Tibial artery (tissue), 4 donors: ENCODE results near the gene F2R.

Source experiments
- DNase-seq, 2 donors: peaks; one replicate each; pipeline ENCODE4 v3.0.0-alpha.2; 2019
- H3K27ac ChIP-seq, 2 donors: fragments of 200-600 bp; sonication (generic) in 1 of 2; 1 replicate in 1 of 2; 2 replicates in 1 of 2; pipeline ENCODE4 v1.5.1; 2018 to 2019; ENCODE audit warnings: mild to moderate bottlenecking in 1 of 2
- H3K27me3 ChIP-seq, 2 donors: fragments of 200-600 bp; sonication (generic) in 1 of 2; one replicate each; pipeline versions ENCODE4 v1.5.1 to v1.6.0; 2016 to 2019
- H3K36me3 ChIP-seq, 3 donors: fragments of 200-600 bp; sonication (generic) in 2 of 3; one replicate each; pipeline ENCODE4 v1.5.1; 2016 to 2019; ENCODE audit warnings: mild to moderate bottlenecking in 2 of 3
- H3K4me1 ChIP-seq, 4 donors: fragments of 200-600 bp; sonication (generic) in 2 of 4; 1 replicate in 3 of 4; 2 replicates in 1 of 4; pipeline ENCODE4 v1.5.1; 2016 to 2019
- H3K4me3 ChIP-seq, 2 donors: fragments of 200-600 bp; sonication (generic) in 1 of 2; 1 replicate in 1 of 2; 2 replicates in 1 of 2; pipeline ENCODE4 v1.5.1; 2018 to 2019; ENCODE audit warnings: mild to moderate bottlenecking in 2 of 2
- H3K9me3 ChIP-seq, 3 donors: fragments of 200-600 bp; sonication (generic) in 1 of 3; one replicate each; pipeline ENCODE4 v1.5.1; 2016 to 2019
- CTCF ChIP-seq, 2 experiments: fragments of 200-600 bp in 1 of 2; fragments of 450-650 bp in 1 of 2; IDR thresholded peaks; one replicate each; pipeline ENCODE4 v1.5.1; 2017 to 2019; ENCODE audit warnings: antibody characterized with exemption in 2 of 2, mild to moderate bottlenecking in 1 of 2, moderate library complexity in 1 of 2
- intact Hi-C: fragments of 100-400 bp; cut with DNase I; formaldehyde crosslinking; loops from one replicate; pipeline ENCODE4 v1.15.0; 2023; ENCODE audit warnings: low total_unique reads

The F2R gene

GRCh38 chr5:76695346-76695745 lies 20.6 kb upstream of the F2R start:
- intact Hi-C loops: no loop called here
- H3K36me3 ChIP-seq: no peaks in the 10 kb centered on the region
- H3K27me3 ChIP-seq: no peaks in the 10 kb centered on the region
- peak overlapping the region in 1 of 2 donors; percentile 48 for H3K27ac ChIP-seq
- H3K4me3 ChIP-seq: no peak overlapping the region
- H3K4me1 ChIP-seq: peaks cover 0 to 24% (median 0%) of the 10 kb centered on the region in 4 donors
- no peak for DNase-seq
- H3K9me3 ChIP-seq: no peaks in the 10 kb centered on the region
- TF ChIP-seq CTCF (IDR thresholded peaks at IDR 0.05): no peak

- Histone ChIP-seq H3K36me3 (no peaks in the 10 kb centered on the region), H3K4me3 (no peak overlapping the region), H3K27me3 (no peaks in the 10 kb centered on the region), H3K27ac (peak overlapping the region in 1 of 2 donors; percentile 48), H3K9me3 (no peaks in the 10 kb centered on the region), H3K4me1 (peaks cover 0 to 22% (median 1%) of the 10 kb centered on the region in 4 donors)
- TF ChIP-seq CTCF (IDR thresholded peaks at IDR 0.05): no peak
- intact Hi-C loops: no loop called here
- no peak for DNase-seq
These were observed 19.7 kb upstream of the F2R start for GRCh38 chr5:76696251-76696650.

- H3K4me3 ChIP-seq: no peak overlapping the region
- peaks cover 0 to 22% (median 3%) of the 10 kb centered on the region in 4 donors for H3K4me1 ChIP-seq
- H3K27me3 ChIP-seq: no peaks in the 10 kb centered on the region
- H3K36me3 ChIP-seq: no peaks in the 10 kb centered on the region
- peak overlapping the region in 1 of 2 donors; percentile 12 for H3K27ac ChIP-seq
- H3K9me3 ChIP-seq: no peaks in the 10 kb centered on the region
- intact Hi-C loops: no loop called here
- TF ChIP-seq CTCF (IDR thresholded peaks at IDR 0.05): no peak
- DNase-seq: no peak
These were observed 18.3 kb upstream of the F2R start for GRCh38 chr5:76697670-76698069.

DNA sequence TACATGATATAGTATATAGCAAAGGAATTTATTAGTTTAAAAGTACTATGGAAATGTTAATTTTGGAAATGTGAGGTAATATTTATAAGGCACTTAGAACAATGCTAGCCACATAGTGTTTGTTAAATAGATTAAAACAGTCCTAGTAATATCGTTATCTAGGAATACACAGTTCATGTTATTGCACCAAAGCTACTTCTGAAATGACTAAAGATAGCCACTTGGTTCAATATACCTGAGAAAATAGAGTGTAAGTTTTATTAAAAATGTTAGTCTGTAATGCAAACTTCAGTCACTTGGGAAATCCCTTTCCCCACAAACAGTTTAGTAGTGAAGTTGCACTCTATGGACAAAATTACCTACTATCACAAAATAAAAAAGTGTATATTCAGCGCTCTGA lies 15.4 kb upstream of the F2R start:
- intact Hi-C loops: no loop called here
- Histone ChIP-seq H3K4me3 (no peak overlapping the region), H3K27ac (no peak overlapping the region), H3K9me3 (no peaks in the 10 kb centered on the region), H3K36me3 (no peaks in the 10 kb centered on the region), H3K27me3 (no peaks in the 10 kb centered on the region), H3K4me1 (peaks cover 0 to 22% (median 3%) of the 10 kb centered on the region in 4 donors)
- no peak for DNase-seq
- TF ChIP-seq CTCF (IDR thresholded peaks at IDR 0.05): no peak

- H3K36me3 ChIP-seq: no peaks in the 10 kb centered on the region
- DNase-seq: peak; percentile 65 to 73
- H3K27ac ChIP-seq: peak overlapping the region in 1 of 2 donors; percentile 20
- intact Hi-C loops: no loop called here
- H3K27me3 ChIP-seq: no peaks in the 10 kb centered on the region
- H3K4me1 ChIP-seq: peaks cover 0 to 15% (median 3%) of the 10 kb centered on the region in 4 donors
- H3K4me3 ChIP-seq: no peak overlapping the region
- H3K9me3 ChIP-seq: no peaks in the 10 kb centered on the region
- no peak for TF ChIP-seq CTCF (IDR thresholded peaks at IDR 0.05)
These were observed 14.6 kb upstream of the F2R start for GRCh38 chr5:76701298-76701697.

GRCh38 chr5:76703707-76704106 lies 12.2 kb upstream of the F2R start:
- TF ChIP-seq CTCF (IDR thresholded peaks at IDR 0.05): no peak
- H3K27ac ChIP-seq: no peak overlapping the region
- H3K4me3 ChIP-seq: no peak overlapping the region
- intact Hi-C loops: no loop called here
- no peaks in the 10 kb centered on the region for H3K27me3 ChIP-seq
- H3K36me3 ChIP-seq: no peaks in the 10 kb centered on the region
- H3K9me3 ChIP-seq: no peaks in the 10 kb centered on the region
- peaks cover 0 to 12% (median 3%) of the 10 kb centered on the region in 4 donors for H3K4me1 ChIP-seq
- DNase-seq: no peak
